Spleen (tissue), 11 donors: ENCODE data around the gene DUSP2. TPM values are rescaled to one million over a fixed set of nuclear protein-coding genes. Genes with fewer than 3 reads are reported as not detected.

Experiments used
- DNase-seq: peaks from one replicate; pipeline ENCODE4 v3.0.0-alpha.2; 2020
- H3K27ac ChIP-seq, 8 donors: fragments of 200-600 bp; sonication (generic) in 7 of 8; 1 replicate in 4 of 8; 2 replicates in 4 of 8; pipeline versions ENCODE4 v1.5.0 to v1.8.0; 2016 to 2021; ENCODE audit warnings: inconsistent platforms in 4 of 8, mild to moderate bottlenecking in 4 of 8, moderate library complexity in 1 of 8
- H3K27me3 ChIP-seq, 7 donors: fragments of 200-600 bp; sonication (generic) in 6 of 7; replicated peaks in 1 of 7; 1 replicate in 4 of 7; 2 replicates in 3 of 7; pipeline versions ENCODE4 v1.5.0 to v1.8.0; 2016 to 2021; ENCODE audit warnings: inconsistent platforms in 3 of 7, mild to moderate bottlenecking in 1 of 7
- H3K36me3 ChIP-seq, 6 donors: fragments of 200-600 bp; sonication (generic) in 5 of 6; 1 replicate in 4 of 6; 2 replicates in 2 of 6; pipeline versions ENCODE4 v1.5.0 to v1.8.0; 2016 to 2021; ENCODE audit warnings: inconsistent platforms in 2 of 6
- H3K4me1 ChIP-seq, 6 donors: fragments of 200-600 bp; sonication (generic) in 5 of 6; 1 replicate in 3 of 6; 2 replicates in 3 of 6; pipeline versions ENCODE4 v1.5.0 to v1.8.0; 2016 to 2021; ENCODE audit warnings: inconsistent platforms in 3 of 6
- H3K4me3 ChIP-seq, 8 donors: fragments of 200-600 bp; sonication (generic) in 7 of 8; 1 replicate in 4 of 8; 2 replicates in 4 of 8; pipeline versions ENCODE4 v1.5.0 to v1.8.0; 2016 to 2021; ENCODE audit warnings: inconsistent platforms in 4 of 8, mild to moderate bottlenecking in 4 of 8, moderate library complexity in 2 of 8
- H3K9me3 ChIP-seq, 8 donors: fragments of 200-600 bp; sonication (generic) in 7 of 8; 1 replicate in 4 of 8; 2 replicates in 4 of 8; pipeline versions ENCODE4 v1.5.0 to v1.8.0; 2016 to 2021; ENCODE audit warnings: inconsistent platforms in 4 of 8
- CTCF ChIP-seq, 11 experiments: fragments of 200-600 bp in 7 of 11; fragments of 450-650 bp in 4 of 11; sonication (generic) in 4 of 11; IDR thresholded peaks in 8 of 11; conservative IDR thresholded peaks in 3 of 11; 1 replicate in 7 of 11; 2 replicates in 4 of 11; pipeline versions ENCODE4 v1.4.0 to v1.8.0; 2016 to 2021; ENCODE audit warnings: antibody characterized with exemption in 11 of 11, inconsistent platforms in 4 of 11, mild to moderate bottlenecking in 1 of 11
- POLR2A ChIP-seq, 3 donors: fragments of 450-650 bp; IDR thresholded peaks; one replicate each; pipeline ENCODE4 v1.5.1; 2017; ENCODE audit warnings: antibody characterized with exemption in 3 of 3, mild to moderate bottlenecking in 1 of 3
- POLR2AphosphoS5 ChIP-seq, 3 donors: sonication (generic); formaldehyde crosslinking; IDR thresholded peaks; one replicate each; pipeline ENCODE4 v1.5.1; 2017; ENCODE audit warnings: antibody characterized with exemption in 3 of 3
- WGBS, 5 donors: extraction: QIAGEN DNeasy Blood & Tissue Kit in 3 of 5; methylation state at CpG; one replicate each; pipeline versions ENCODE4 v1.1.5 to v1.1.7; 2013 to 2018; 5-methylcytosine and 5-hydroxymethylcytosine counted together
- intact Hi-C: fragments of 100-400 bp; cut with DNase I; formaldehyde crosslinking; loops from one replicate; pipeline ENCODE4 v1.15.0; 2023; ENCODE audit warnings: low total_unique reads
- polyA plus RNA-seq, 3 donors: library from polyadenylated mRNA; stranded (reverse); fragments of 200-250 nt; gene quantifications; one replicate each; pipeline ENCODE4 v1.2.1, GENCODE V29; 2013
- total RNA-seq, 7 donors: library from RNA; depleted of rRNA in 3 of 7; stranded (reverse); fragments of >200 nt in 3 of 7; fragmentation: NEBNext Ultra II Directional in 4 of 7; extraction: Animal tissue kit (Norgen Biotek cat#: 25700) in 4 of 7; gene quantifications; one replicate each; pipeline versions ENCODE4 v1.1.0 to v1.2.1, GENCODE V29; 2016 to 2021
- donor health status: healthy with polysubstance abuse.
- donor health status: DM: no; HTN: no; CAD: no; lungs with moderate emphysema.
- donor health status: DM: no; HTN: no; CAD: no.
- donor health status: Bipolar disorder and iron deficiency.
- donor health status: healthy.
- donor health status: DM: no; HTN: no; CAD: no.
- donor health status: DM: yes; HTN: yes; CAD: no.

The DUSP2 gene
- total and polyA plus RNA-seq, 10 donors, result 24.2 to 88.0 (median 46.3) TPM

- Histone ChIP-seq H3K27me3 (peaks cover 0 to 5% (median 0%) of the 10 kb centered on the region in 7 donors), H3K4me3 (no peak overlapping the region), H3K36me3 (no peaks in the 10 kb centered on the region), H3K4me1 (peaks cover 0 to 46% (median 16%) of the 10 kb centered on the region in 6 donors), H3K9me3 (peaks cover 0 to 21% (median 17%) of the 10 kb centered on the region in 8 donors), H3K27ac (peak overlapping the region in 2 of 8 donors; percentile 36 to 47)
- DNase-seq, result no peak
- WGBS, 5 donors, result 21 to 38% (median 34%) methylated on average over 5 to 6 of the region's 6 CpGs
- TF ChIP-seq POLR2A (IDR thresholded peaks at IDR 0.05) (no peak), CTCF (IDR thresholded peaks at IDR 0.05 in 8 of 11, conservative IDR thresholded peaks at IDR 0.05 in 3 of 11) (no peak), POLR2AphosphoS5 (IDR thresholded peaks at IDR 0.05) (no peak)
- intact Hi-C loops, result no loop called here
Observed at GRCh38 chr2:96103761-96104486, 41.3 kb downstream of the DUSP2 start.

GRCh38 chr2:96103187-96103601 lies 42.0 kb downstream of the DUSP2 start:
- no peaks in the 10 kb centered on the region for H3K36me3 ChIP-seq
- peaks cover 0 to 21% (median 17%) of the 10 kb centered on the region in 8 donors for H3K9me3 ChIP-seq
- TF ChIP-seq CTCF (IDR thresholded peaks at IDR 0.05 in 8 of 11, conservative IDR thresholded peaks at IDR 0.05 in 3 of 11), result no peak
- no peak for TF ChIP-seq POLR2AphosphoS5 (IDR thresholded peaks at IDR 0.05)
- no peak for TF ChIP-seq POLR2A (IDR thresholded peaks at IDR 0.05)
- DNase-seq, result peak; percentile 67
- H3K4me3 ChIP-seq, result no peak overlapping the region
- intact Hi-C loops, result no loop called here
- no peak overlapping the region for H3K27ac ChIP-seq
- no peaks in the 10 kb centered on the region for H3K27me3 ChIP-seq
- peaks cover 0 to 46% (median 13%) of the 10 kb centered on the region in 6 donors for H3K4me1 ChIP-seq
- WGBS, 5 donors, result 78 to 93% (median 86%) methylated on average over 4 to 8 of the region's 8 CpGs

- peaks cover 0 to 21% (median 17%) of the 10 kb centered on the region in 8 donors for H3K9me3 ChIP-seq
- WGBS, 5 donors, result 92 to 98% (median 95%) methylated on average over 13 to 15 of the region's 15 CpGs
- no peak overlapping the region for H3K27ac ChIP-seq
- DNase-seq, result peak; percentile 51
- TF ChIP-seq POLR2A (IDR thresholded peaks at IDR 0.05) (no peak), CTCF (IDR thresholded peaks at IDR 0.05 in 8 of 11, conservative IDR thresholded peaks at IDR 0.05 in 3 of 11) (no peak), POLR2AphosphoS5 (IDR thresholded peaks at IDR 0.05) (no peak)
- H3K27me3 ChIP-seq, result no peaks in the 10 kb centered on the region
- intact Hi-C loops, result no loop called here
- no peak overlapping the region for H3K4me3 ChIP-seq
- peaks cover 0 to 43% (median 13%) of the 10 kb centered on the region in 6 donors for H3K4me1 ChIP-seq
- H3K36me3 ChIP-seq, result no peaks in the 10 kb centered on the region
Observed at GRCh38 chr2:96102596-96103186, 42.5 kb downstream of the DUSP2 start.

GRCh38 chr2:96100893-96101304 lies 44.3 kb downstream of the DUSP2 start:
- DNase-seq, result peak; percentile 39
- H3K4me1 ChIP-seq, result peaks cover 0 to 42% (median 13%) of the 10 kb centered on the region in 6 donors
- no peaks in the 10 kb centered on the region for H3K36me3 ChIP-seq
- intact Hi-C loops, result no loop called here
- 76 to 88% (median 84%) methylated on average over 3 of the region's 3 CpGs for WGBS, 5 donors
- no peak overlapping the region for H3K27ac ChIP-seq
- peaks cover 0 to 15% (median 13%) of the 10 kb centered on the region in 8 donors for H3K9me3 ChIP-seq
- TF ChIP-seq POLR2A (IDR thresholded peaks at IDR 0.05), result no peak
- no peak overlapping the region for H3K4me3 ChIP-seq
- H3K27me3 ChIP-seq, result no peaks in the 10 kb centered on the region
